Endothelial cell of umbilical vein (primary cell): ENCODE data around the gene EPB41L3.

Experiments
- EZH2 ChIP-seq: IDR thresholded peaks from 2 replicates; pipeline ENCODE4 v1.6.1; 2012; ENCODE audit warnings: borderline replicate concordance, low read depth, mild to moderate bottlenecking, moderate library complexity, low read length, inconsistent platforms; ENCODE audit not compliant: severe bottlenecking
- FOS ChIP-seq: IDR thresholded peaks from 2 replicates; pipeline ENCODE4 v1.6.1; 2011; ENCODE audit warnings: mild to moderate bottlenecking, low read length, moderate library complexity, borderline replicate concordance; ENCODE audit not compliant: insufficient read depth
- MYC ChIP-seq: IDR thresholded peaks from one replicate; pipeline ENCODE4 v1.6.1; 2011; ENCODE audit warnings: mild to moderate bottlenecking, low read depth, low read length
- POLR2A ChIP-seq: IDR thresholded peaks from 2 replicates; pipeline ENCODE4 v1.6.1; 2012; ENCODE audit warnings: low read depth, mild to moderate bottlenecking, control low read depth, low read length
- POLR2AphosphoS5 ChIP-seq: IDR thresholded peaks from 2 replicates; pipeline ENCODE4 v1.6.1; 2012; ENCODE audit warnings: low read depth, mild to moderate bottlenecking, control low read depth, low read length, moderate library complexity; ENCODE audit not compliant: insufficient read depth
- TF ChIP-seq, protein P1 (sequence below), 2 donors: IDR thresholded peaks; 1 replicate in 1 of 2; 2 replicates in 1 of 2; pipeline ENCODE4 v1.5.1; 2011; ENCODE audit warnings: low read length in 2 of 2, mild to moderate bottlenecking in 2 of 2, moderate library complexity in 2 of 2, control low read depth in 1 of 2, inconsistent platforms in 1 of 2, low read depth in 1 of 2; ENCODE audit not compliant: insufficient read depth in 1 of 2; ENCODE audit errors: extremely low read depth in 1 of 2

DNA sequence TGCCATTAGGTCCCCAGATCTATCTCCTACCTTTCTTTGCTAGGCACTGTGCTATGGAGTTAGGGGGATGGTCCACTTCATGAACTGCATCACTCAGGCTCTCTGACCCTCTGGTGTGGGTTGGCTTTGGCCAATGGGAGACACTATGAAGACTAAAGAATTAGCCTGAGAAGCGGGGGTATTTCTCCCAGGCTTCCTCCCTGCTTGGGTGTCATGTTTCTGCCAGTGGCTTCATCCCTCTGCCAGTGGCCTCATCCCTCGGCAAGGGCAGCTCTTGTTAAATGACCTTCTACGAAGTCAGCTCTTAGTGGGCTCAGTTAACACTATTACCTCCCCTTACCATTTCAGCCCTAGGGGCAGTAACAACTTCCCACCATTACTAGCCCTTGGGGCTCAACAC is 41.9 kb upstream of the EPB41L3 start:
- TF ChIP-seq POLR2A (no peak), EZH2 (no peak), FOS (no peak), MYC (no peak), POLR2AphosphoS5 (no peak)
- TF ChIP-seq, protein P1, sequence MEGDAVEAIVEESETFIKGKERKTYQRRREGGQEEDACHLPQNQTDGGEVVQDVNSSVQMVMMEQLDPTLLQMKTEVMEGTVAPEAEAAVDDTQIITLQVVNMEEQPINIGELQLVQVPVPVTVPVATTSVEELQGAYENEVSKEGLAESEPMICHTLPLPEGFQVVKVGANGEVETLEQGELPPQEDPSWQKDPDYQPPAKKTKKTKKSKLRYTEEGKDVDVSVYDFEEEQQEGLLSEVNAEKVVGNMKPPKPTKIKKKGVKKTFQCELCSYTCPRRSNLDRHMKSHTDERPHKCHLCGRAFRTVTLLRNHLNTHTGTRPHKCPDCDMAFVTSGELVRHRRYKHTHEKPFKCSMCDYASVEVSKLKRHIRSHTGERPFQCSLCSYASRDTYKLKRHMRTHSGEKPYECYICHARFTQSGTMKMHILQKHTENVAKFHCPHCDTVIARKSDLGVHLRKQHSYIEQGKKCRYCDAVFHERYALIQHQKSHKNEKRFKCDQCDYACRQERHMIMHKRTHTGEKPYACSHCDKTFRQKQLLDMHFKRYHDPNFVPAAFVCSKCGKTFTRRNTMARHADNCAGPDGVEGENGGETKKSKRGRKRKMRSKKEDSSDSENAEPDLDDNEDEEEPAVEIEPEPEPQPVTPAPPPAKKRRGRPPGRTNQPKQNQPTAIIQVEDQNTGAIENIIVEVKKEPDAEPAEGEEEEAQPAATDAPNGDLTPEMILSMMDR (IDR thresholded peaks at IDR 0.05; ENCODE audit: extremely low read depth in 1 of 2, insufficient read depth in 1 of 2, low read depth in 1 of 2, low read length in 2 of 2), result no peak
